ENCODE measurements around the gene AOC2. TPM values are rescaled to one million over a fixed set of nuclear protein-coding genes. Genes with fewer than 3 reads are reported as not detected.

The AOC2 gene
- total RNA-seq, 1 donor from 2014 or later, result 6.2 TPM

GRCh38 chr17:42845918-42846593 is 1.7 kb downstream of the AOC2 start:
- Mint-ChIP-seq H3K27ac (ENCODE audit: unreplicated experiment) (no peak overlapping the region), H3K36me3 (ENCODE audit: low read depth, unreplicated experiment) (peaks cover 30% of the 10 kb centered on the region), H3K27me3 (ENCODE audit: unreplicated experiment) (peaks cover 4% of the 10 kb centered on the region), H3K4me3 (ENCODE audit: unreplicated experiment) (no peak overlapping the region), H3K4me1 (ENCODE audit: unreplicated experiment) (peaks cover 7% of the 10 kb centered on the region), H3K9me3 (ENCODE audit: unreplicated experiment) (no peaks in the 10 kb centered on the region)
- DNase-seq (ENCODE audit: low spot score), result no peak
- no peak for TF ChIP-seq CTCF (IDR thresholded peaks at IDR 0.05; ENCODE audit: unreplicated experiment)

DNA sequence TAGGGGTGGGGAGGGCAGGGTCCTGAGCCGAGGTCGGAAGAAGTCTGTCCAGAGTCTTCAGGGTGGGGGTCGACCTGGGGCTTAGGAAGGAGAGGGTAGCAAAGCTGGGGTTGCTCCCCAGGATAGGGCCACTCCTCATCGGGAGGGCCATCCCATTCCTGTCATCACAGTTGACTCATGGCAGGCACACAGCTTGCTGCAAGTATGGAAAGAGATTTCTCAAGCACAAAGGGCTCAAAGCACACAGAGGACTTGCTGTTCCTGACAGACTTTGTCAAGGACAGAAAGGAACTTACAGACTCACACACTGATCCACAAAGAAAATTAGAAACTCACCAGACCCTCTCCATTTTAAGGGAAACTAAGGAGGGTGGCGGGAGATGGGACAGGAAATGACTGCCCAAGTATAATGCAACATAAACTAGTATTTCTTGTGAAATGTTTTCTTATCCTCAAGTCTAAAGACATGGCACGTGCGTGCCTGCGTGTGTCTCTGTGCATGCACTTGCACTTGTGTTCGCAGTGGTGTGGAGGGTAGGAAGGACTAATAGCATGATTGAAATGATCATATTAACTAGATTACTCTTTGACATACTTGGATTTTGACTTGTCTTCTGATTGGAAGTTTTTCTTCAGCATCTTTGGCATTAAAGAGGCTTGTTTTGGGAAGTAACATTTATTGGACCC is 2.4 kb downstream of the AOC2 start:
- no peak for TF ChIP-seq CTCF (IDR thresholded peaks at IDR 0.05; ENCODE audit: unreplicated experiment)
- Mint-ChIP-seq H3K27ac (ENCODE audit: unreplicated experiment) (no peak overlapping the region), H3K36me3 (ENCODE audit: low read depth, unreplicated experiment) (peaks cover 27% of the 10 kb centered on the region), H3K4me3 (ENCODE audit: unreplicated experiment) (no peak overlapping the region), H3K9me3 (ENCODE audit: unreplicated experiment) (no peaks in the 10 kb centered on the region), H3K4me1 (ENCODE audit: unreplicated experiment) (peaks cover 7% of the 10 kb centered on the region), H3K27me3 (ENCODE audit: unreplicated experiment) (peaks cover 4% of the 10 kb centered on the region)
- no peak for DNase-seq (ENCODE audit: low spot score)

DNA sequence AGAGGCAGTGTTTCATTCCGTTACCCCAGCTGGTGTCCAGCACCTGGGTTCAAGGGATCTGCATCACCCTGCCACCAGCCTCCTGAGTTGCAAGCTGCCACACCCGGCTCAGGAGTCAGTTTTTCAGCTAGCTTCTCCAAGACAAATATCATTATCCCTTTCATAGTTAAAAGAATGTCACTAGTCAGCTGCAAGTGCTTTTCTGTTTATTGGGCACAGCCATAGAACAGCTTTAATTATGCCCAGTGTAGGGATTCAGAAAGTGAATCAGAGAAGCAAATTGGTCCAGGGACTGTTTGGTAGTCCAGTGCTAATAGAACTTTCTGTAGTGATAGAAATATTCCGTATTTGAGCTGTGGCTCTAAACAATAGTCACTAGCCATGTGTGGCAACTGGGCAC is 3.7 kb downstream of the AOC2 start:
- Mint-ChIP-seq H3K4me3 (ENCODE audit: unreplicated experiment) (no peak overlapping the region), H3K27ac (ENCODE audit: unreplicated experiment) (no peak overlapping the region), H3K27me3 (ENCODE audit: unreplicated experiment) (peaks cover 7% of the 10 kb centered on the region), H3K4me1 (ENCODE audit: unreplicated experiment) (peaks cover 13% of the 10 kb centered on the region), H3K9me3 (ENCODE audit: unreplicated experiment) (no peaks in the 10 kb centered on the region), H3K36me3 (ENCODE audit: low read depth, unreplicated experiment) (peaks cover 18% of the 10 kb centered on the region)
- no peak for DNase-seq (ENCODE audit: low spot score)
- no peak for TF ChIP-seq CTCF (IDR thresholded peaks at IDR 0.05; ENCODE audit: unreplicated experiment)

GRCh38 chr17:42849031-42849430 is 4.7 kb downstream of the AOC2 start:
- H3K4me3 Mint-ChIP-seq (ENCODE audit: unreplicated experiment), result no peak overlapping the region
- no peak overlapping the region for H3K27ac Mint-ChIP-seq (ENCODE audit: unreplicated experiment)
- H3K27me3 Mint-ChIP-seq (ENCODE audit: unreplicated experiment), result peaks cover 9% of the 10 kb centered on the region
- no peak for TF ChIP-seq CTCF (IDR thresholded peaks at IDR 0.05; ENCODE audit: unreplicated experiment)
- peaks cover 11% of the 10 kb centered on the region for H3K36me3 Mint-ChIP-seq (ENCODE audit: low read depth, unreplicated experiment)
- H3K9me3 Mint-ChIP-seq (ENCODE audit: unreplicated experiment), result no peaks in the 10 kb centered on the region
- DNase-seq (ENCODE audit: low spot score), result no peak
- peaks cover 20% of the 10 kb centered on the region for H3K4me1 Mint-ChIP-seq (ENCODE audit: unreplicated experiment)
